ENCODE results near the gene MYF6. TPM values are rescaled to one million over a fixed set of nuclear protein-coding genes. Genes with fewer than 3 reads are reported as not detected.
"Not testable (repeated sequence)": the region's sequence is repeated elsewhere in the genome, so short reads cannot be mapped to it uniquely, and the experiment has no call there.

MYF6 gene
- not detected in 2 replicates for total RNA-seq (2014; rRNA removed; shearing (Covaris generic))

DNA sequence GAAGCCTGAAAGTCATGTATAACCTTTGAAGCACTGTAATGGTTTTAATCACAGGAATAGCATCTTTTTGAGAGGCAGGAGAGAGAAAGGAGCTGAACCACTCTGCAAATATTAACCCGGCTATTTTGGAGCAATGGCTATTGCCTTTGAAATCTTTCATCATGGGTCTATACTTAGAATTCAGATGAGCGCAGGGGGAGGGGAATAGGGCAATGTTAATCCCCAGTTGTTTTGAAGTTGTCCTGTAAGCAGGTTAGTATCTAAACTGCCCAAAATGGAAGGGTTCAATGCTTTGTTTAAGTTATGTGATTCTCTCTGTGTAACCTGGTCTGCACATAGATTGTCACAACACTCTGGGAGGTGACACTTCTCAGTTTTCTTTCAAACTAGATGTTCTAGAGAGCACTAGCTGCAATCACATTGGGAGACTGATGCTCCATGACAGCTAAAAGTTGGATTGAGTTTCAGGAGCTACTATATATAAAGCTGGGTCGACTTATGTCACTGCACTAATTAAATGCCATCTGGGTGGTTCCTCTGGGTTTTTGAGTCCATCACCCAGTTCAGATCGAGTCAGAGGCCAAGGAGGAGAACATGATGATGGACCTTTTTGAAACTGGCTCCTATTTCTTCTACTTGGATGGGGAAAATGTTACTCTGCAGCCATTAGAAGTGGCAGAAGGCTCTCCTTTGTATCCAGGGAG, at the start of gene MYF6:
TSS of gene MYF6 (plus strand) at position 509 of the 704 bp plus-strand sequence. CDS start at position 595, 86 bp downstream.
- no peak for DNase-seq (ENCODE audit: low spot score)
- in situ Hi-C loops (cut with HindIII; ENCODE audit: low sequenced_read_pairs), result no loop called here

DNA sequence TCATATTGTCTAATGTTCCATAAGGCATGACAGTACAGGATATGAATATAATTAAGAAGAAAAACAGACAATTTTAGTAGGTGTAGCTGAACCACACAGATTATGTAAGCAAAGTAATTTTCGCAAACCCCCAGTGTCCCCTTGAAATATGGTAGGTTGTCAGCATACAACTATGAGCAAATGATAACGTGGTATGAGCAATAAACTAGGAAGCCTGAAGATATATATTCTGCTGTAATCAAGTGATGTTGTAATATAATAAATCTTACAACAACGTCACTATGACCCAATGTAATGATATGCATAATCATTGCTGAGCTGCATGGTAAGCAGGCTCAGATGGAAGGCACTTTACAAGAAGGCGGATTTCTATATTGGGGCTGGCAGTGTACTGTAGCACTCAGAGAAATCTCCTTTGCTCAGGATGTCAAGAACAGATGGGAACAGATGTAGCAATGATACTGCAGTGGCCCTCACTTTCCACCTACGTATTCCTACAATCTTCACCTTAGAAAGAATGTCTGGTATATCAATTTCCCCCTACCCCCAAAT, 47.8 kb upstream of the MYF6 start:
- in situ Hi-C loops (cut with HindIII; ENCODE audit: low sequenced_read_pairs), result no loop called here
- no peak for DNase-seq (ENCODE audit: low spot score)

- no peak for DNase-seq (ENCODE audit: low spot score)
- in situ Hi-C loops (cut with HindIII; ENCODE audit: low sequenced_read_pairs), result no loop called here
These were observed 44.8 kb upstream of the MYF6 start for GRCh38 chr12:80662586-80662985.

DNA sequence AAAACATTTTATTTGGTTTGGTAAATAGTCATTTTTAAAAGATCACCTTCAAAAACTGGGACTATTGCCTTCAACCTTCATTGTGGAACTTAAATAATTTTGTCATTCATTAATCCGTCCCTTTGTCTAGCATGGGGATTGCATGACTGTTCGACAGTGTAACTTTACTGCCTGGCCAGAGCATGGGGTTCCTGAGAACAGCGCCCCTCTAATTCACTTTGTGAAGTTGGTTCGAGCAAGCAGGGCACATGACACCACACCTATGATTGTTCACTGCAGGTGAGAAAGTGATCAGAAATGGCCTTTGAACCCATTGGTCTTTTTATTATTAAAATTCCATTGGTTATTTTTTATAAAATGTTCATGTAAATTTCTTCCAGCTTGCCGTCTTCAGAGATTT, 37.2 kb upstream of the MYF6 start:
- in situ Hi-C loops (cut with HindIII; ENCODE audit: low sequenced_read_pairs), result no loop called here
- DNase-seq (ENCODE audit: low spot score), result no peak

DNA sequence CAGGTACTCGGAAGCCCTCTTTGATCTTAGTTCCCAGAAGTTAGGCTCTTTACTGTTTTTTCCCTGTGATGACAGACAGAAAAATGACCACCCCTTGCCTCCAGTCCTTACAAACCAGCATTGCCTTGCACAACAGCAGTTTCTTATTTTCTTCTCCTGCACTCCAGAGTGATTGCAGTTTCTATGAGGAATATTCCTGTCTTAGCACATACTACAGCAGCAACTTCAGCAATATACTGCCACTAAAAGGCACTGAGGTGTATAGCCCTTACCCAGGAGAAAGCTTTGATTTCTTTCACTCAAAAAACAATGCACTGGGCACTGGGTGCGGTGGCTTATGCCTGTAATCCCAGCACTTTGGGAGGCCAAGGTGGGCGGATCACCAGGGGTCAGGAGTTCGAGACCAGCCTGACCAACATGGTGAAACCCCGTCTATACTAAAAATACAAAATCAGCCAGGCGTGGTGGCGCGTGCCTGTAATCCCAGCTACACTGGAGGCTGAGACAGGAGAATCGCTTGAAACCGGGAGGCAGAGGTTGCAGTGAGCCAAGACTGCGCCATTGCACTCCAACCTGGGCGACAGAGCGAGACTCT, 31.3 kb upstream of the MYF6 start:
- in situ Hi-C loops (cut with HindIII; ENCODE audit: low sequenced_read_pairs); DNase-seq (ENCODE audit: low spot score): not testable (repeated sequence)

DNA sequence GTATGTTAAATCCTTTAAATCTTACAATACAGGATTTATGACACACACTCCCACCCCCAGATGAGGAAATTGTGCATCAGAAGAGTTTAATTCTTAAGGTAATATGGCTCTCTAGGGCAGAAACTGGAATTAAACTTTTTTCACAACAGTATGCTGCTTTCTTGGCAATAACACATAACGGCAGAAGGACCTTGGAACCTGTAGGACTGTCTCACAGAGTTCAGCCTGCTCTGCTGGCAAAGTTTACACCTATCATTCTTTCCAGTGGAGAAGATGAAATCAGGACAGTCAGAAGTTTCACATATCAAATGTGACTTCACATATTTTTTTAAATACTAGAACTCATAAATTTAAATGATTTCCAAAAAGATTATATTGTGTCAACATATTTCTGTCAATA, 30.6 kb upstream of the MYF6 start:
- in situ Hi-C loops (cut with HindIII; ENCODE audit: low sequenced_read_pairs), result no loop called here

GRCh38 chr12:80677994-80678393, 29.4 kb upstream of the MYF6 start:
- no peak for DNase-seq (ENCODE audit: low spot score)
- in situ Hi-C loops (cut with HindIII; ENCODE audit: low sequenced_read_pairs), result no loop called here

More for the DNA sequence above, 30.6 kb upstream of the MYF6 start:
- DNase-seq (ENCODE audit: low spot score), result peak; percentile 42

DNA sequence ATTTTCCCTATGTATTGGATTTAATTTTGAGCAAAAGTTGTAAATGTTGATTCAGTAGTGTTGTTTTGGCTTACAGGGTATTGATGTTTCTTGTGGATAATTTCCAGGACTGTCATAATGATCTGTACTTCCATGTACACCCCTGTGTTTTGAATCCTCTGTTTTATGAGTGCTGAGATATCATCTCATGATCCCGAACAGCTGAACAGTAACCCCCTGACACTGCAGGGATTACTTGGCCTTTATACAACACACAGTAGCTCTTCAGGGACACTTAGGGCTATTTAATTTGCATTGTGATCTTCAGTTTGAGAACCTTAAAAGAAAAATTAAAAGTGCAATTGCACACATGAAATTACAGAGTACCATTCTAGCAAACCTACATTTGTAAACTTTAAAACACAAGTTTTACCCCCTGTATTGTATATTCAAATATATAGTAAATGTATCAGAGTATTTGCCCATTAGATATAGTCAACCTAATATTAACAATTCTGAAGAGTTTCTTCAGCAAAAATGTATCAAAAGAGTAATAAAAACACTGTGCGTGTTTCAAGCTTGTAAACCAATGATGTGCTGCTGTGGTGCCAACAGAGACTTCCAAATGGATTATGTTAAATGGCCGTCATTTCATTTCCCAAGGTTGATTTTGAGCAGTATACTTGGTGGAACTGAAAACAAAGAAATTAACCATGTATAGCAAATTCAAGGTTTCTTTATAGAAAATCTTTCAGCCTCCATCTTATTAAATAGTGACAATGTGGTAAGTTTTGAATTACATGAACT, 27.9 kb upstream of the MYF6 start:
- in situ Hi-C loops (cut with HindIII; ENCODE audit: low sequenced_read_pairs), result no loop called here
- no peak for DNase-seq (ENCODE audit: low spot score)

DNA sequence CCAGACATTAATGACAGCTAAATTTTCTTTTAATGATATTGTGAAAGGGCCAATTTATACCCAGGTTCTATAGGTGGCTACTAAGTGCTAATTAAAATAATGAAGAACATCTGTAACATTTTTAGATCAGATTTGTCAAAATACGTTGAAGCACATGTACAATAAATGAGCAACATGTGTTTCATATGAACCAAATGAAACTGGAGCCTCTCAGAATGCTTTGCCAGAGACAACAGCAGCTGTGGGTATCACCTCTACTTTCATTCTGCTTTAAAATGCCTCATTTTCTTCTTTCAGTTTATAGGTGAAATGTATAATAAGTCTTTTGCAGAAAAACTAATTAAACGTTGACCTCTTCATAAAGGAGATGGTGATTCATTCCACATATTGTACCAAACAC, 26.1 kb upstream of the MYF6 start:
- no peak for DNase-seq (ENCODE audit: low spot score)
- in situ Hi-C loops (cut with HindIII; ENCODE audit: low sequenced_read_pairs), result no loop called here

DNA sequence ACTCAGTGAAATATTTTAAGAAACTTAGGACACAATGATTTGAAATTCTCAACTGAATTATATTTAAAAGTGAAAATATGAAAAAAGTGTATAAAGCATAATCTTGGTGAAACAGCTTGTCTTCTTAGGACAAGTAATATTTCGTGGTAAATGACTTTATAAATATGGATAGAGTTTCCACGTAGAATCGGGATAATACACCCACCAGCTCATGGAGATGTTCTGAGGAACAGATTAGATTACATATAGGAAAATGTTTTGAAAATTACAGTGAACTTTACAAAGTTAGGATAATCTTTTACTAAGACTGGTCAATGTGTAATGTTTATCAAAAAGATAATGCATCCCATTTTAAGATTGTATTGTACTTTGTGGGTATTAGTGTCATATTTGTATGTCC, 25.6 kb upstream of the MYF6 start:
- no peak for DNase-seq (ENCODE audit: low spot score)
- in situ Hi-C loops (cut with HindIII; ENCODE audit: low sequenced_read_pairs), result no loop called here

DNA sequence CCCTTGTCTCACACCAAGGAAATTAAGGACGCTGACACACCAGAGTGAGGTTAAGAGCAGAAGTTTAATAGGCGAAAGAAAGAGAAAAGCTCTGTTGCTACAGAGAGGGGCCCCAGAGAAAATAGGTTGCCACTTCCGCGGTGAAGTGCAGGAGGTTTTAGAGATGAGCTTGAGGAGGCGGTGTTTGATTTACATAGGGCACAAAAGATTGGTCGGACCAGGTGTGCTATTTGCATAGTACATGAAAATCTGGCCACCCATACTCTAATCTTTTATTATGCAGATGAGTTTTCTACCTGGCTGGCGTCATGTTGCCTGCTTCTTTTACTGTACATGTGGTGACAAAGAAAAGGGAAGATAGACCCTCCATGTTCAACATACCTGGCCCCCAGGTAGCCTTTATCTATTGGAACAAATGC, 23.3 kb upstream of the MYF6 start:
- no peak for DNase-seq (ENCODE audit: low spot score)
- in situ Hi-C loops (cut with HindIII; ENCODE audit: low sequenced_read_pairs), result no loop called here

DNA sequence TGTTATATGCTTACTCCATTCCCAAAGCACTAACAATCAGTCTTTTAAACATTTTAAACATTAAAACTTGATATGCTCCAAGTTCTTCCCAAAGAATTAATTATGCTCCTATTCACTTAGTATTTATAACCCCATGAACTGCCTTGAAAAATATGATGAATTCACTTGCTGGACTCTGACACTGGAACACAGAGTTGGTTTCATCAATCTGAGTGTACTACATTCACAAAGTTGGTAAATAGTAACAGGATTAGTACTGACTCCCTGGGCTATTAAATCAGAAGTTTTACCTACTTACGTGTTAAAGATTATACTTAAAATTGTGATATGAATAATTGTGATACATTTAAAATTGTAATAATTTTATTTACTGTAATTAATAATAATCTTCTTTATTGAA, 17.3 kb upstream of the MYF6 start:
- in situ Hi-C loops (cut with HindIII; ENCODE audit: low sequenced_read_pairs), result no loop called here
- DNase-seq (ENCODE audit: low spot score), result no peak

DNA sequence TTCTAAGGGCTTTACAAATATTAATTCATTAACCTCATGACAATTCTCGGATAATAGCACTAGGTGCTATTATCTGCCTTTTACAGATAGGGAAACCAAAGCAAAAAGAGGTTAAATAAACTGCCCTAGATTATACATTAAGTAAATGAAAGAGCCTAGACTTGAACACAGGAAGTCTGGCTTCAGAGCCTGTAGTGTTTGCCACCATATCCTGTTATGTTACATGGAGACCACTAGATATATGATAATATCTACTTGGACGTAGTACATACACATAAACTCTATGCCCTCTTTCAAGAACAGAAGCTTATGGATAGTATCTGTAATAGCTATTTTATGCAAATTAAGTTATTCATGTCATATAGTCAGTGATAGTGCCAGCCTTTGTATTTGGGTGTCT, 16.9 kb upstream of the MYF6 start:
- in situ Hi-C loops (cut with HindIII; ENCODE audit: low sequenced_read_pairs), result no loop called here

GRCh38 chr12:80692114-80692513, 15.3 kb upstream of the MYF6 start:
- peak; percentile 97 for DNase-seq (ENCODE audit: low spot score)
- in situ Hi-C loops (cut with HindIII; ENCODE audit: low sequenced_read_pairs), result no loop called here

More for the DNA sequence above, 16.9 kb upstream of the MYF6 start:
- DNase-seq (ENCODE audit: low spot score), result no peak

DNA sequence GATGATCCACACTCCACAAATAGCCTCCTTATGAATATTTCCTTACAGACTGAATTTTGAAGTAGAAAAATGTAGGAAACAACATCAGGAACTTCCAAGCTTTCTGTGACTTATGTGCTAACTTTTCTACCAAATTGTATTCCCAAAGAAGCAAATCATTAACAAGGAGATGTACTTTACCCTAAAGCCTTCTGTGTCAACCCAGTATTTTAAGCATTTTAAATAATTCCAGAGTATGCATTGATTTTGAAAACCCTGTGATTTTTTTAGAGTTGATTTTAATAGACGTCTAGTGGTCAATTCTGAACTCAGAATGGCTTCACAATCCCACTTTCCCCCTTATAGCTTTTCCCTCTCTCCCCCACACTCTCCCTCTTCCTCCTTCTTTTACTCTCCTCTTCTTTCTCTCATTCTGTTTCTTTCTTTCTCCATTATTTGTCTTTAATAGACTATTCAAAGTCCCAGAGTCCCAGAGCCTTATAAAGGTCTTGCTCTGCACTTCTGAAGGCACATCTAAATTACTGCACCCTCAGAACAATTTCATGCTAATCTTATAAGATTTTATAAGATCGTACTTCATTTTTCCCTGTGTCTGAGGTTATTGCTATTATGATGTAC, 10.1 kb upstream of the MYF6 start:
- in situ Hi-C loops (cut with HindIII; ENCODE audit: low sequenced_read_pairs), result no loop called here
- no peak for DNase-seq (ENCODE audit: low spot score)

- DNase-seq (ENCODE audit: low spot score), result no peak
- in situ Hi-C loops (cut with HindIII; ENCODE audit: low sequenced_read_pairs), result no loop called here
These were observed 9.2 kb upstream of the MYF6 start for GRCh38 chr12:80698256-80698655.

DNA sequence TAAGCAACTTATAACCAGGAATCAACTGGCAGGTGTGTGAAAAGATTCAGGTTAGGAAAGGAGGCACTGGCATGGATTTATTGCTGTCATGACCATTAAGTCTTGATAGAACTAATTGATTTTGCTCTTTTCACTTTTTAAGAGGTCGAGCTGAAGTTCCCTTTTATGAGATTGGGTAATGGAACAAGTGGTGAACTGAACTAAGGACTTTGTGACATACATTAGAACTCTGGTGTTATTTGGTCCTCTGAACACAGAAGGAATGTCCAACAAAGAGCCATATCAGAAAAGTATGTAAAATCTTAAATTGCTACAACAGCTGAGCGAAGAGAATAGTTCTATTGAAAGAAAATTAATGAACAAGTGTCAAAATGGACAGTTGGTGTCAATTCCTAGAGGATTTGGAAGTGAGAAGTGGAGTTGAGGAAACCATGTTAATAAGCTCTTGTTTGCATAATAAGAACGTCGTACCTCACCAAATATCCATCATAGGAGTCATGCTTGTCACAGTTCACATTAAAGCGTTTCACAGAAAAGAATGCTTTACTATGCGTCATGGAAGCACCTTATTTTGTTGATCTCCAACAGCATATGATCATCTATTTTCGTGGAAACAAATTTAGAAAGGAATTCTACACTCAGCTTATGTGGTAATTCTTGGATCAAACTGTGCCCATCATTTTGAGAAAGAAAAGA, 8.4 kb upstream of the MYF6 start:
- DNase-seq (ENCODE audit: low spot score), result no peak
- in situ Hi-C loops (cut with HindIII; ENCODE audit: low sequenced_read_pairs), result no loop called here

- no peak for DNase-seq (ENCODE audit: low spot score)
These were observed 7.1 kb upstream of the MYF6 start for GRCh38 chr12:80700327-80700726.

GRCh38 chr12:80701388-80701787, 6.0 kb upstream of the MYF6 start:
- DNase-seq (ENCODE audit: low spot score), result no peak
- in situ Hi-C loops (cut with HindIII; ENCODE audit: low sequenced_read_pairs), result no loop called here

More at GRCh38 chr12:80700327-80700726, 7.1 kb upstream of the MYF6 start:
- in situ Hi-C loops (cut with HindIII; ENCODE audit: low sequenced_read_pairs), result no loop called here

All from G401 (cell line).